GM12891 (cell line): Measurements from ENCODE around the gene SPG21.

Experiments used
- POLR2A ChIP-seq: IDR thresholded peaks from 2 replicates; pipeline ENCODE4 v1.6.1; 2011; ENCODE audit warnings: low read depth, low read length, control low read depth
- POLR2AphosphoS5 ChIP-seq: IDR thresholded peaks from 2 replicates; pipeline ENCODE4 v1.6.1; 2011; ENCODE audit warnings: low read depth, low read length, control low read depth
- POU2F2 ChIP-seq: IDR thresholded peaks from 2 replicates; pipeline ENCODE4 v1.6.1; 2011; ENCODE audit warnings: low read depth, mild to moderate bottlenecking, control low read depth, low read length, moderate library complexity
- SPI1 ChIP-seq: IDR thresholded peaks from 2 replicates; pipeline ENCODE4 v1.6.1; 2011; ENCODE audit warnings: low read depth, low read length, control low read depth
- TAF1 ChIP-seq: IDR thresholded peaks from 2 replicates; pipeline ENCODE4 v1.6.1; 2011; ENCODE audit warnings: low read depth, low read length, control low read depth

GRCh38 chr15:65006876-65007275 is 17.2 kb upstream of the SPG21 start:
- no peak for TF ChIP-seq POLR2A
- no peak for TF ChIP-seq POLR2AphosphoS5
- no peak for TF ChIP-seq TAF1
- no peak for TF ChIP-seq SPI1
- no peak for TF ChIP-seq POU2F2
